AG08396 (cell line): ENCODE measurements around the gene HIPK2.

ENCODE experiments used
- DNase-seq: peaks from one replicate; pipeline ENCODE4 v3.0.0; 2012; ENCODE audit warnings: low spot score, mixed read lengths

Gene HIPK2

GRCh38 chr7:139538881-139539635 is 238.7 kb downstream of the HIPK2 start:
- no peak for DNase-seq

DNA sequence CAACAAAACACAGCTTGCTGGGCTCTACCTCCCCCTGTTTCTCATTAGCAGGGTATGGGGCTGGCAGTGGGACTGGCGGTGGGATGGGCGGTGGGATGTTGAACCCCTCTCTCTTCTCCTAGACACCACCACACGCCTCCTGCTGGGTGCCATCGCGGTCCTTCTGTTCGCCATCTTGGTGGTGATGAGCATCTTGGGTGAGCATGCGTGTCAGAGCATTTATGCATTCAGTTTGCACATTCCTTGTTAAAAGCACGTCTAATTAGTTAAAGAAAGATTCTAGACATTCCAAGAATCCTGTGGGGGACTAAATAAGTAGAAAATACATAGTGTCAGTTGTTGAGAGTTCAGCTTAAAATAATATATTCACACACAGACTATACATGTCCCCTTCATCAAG is 241.6 kb downstream of the HIPK2 start:
- DNase-seq, result no peak

DNA sequence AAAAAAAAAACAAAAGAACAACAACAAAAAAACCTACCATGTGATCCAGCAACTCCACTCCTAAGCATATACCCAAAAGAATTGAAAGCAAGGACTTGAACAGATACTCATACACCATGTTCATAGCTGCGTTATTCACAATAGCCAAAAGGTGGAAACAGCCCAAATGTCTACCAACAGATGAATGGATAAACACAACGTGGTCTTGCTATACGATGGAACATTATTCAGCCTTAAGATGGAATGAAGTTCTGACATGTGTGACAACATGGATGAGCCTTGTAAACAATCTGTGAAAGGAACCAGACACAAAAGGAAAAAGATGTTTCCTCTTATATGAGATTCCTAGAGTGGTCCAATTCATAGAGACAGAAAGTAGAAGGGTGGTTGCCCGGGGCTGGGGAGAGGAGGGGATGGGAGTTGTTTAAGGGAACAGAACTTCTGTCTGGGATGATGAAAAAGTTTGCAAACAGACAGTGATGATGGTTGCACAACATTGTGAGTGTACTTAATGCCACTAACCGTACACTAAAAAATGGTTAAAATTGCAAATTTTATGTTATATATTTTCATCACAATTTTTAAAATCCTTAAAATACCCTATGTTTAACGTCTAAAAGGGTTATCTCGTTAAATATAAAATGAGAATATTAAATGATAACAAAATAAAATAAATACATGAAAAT is 242.7 kb downstream of the HIPK2 start:
- no peak for DNase-seq

DNA sequence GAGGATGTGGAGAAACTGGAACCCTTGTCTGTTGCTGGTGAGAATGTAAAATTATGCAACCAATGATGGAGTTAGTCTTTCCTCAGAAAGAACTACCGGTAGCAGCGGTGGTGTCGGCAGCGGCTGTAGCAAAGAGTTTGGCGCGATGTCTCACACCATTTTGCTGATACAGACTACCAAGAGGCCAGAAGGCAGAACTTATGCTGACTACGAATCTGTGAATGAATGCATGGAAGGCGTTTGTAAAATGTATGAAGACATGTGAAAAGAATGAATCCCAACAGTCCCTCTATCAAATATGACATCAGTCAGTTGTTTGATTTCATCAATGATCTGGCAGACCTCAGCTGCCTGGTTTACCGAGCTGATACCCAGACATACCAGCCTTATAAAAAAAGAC is 243.7 kb downstream of the HIPK2 start:
- DNase-seq, result no peak

GRCh38 chr7:139532636-139533155 is 245.1 kb downstream of the HIPK2 start:
- no peak for DNase-seq

DNA sequence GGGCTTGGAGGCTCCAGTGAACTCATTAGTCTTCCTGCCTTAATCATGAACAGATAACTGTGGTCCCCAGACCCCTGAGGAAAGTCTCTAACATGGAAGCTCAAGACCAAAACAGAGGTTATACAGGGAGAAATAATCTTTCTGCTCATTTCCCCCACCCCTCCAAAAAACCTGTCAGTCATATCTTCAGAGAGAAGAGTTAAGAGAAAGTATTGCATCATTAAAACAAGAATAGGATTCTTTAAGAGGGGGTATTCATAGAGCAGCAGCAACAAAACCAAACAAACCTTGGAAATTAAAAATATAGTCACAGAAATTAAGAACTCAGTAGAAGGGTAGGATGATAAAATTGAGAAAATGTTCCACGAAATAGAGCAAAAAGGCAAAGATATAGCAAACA is 246.7 kb downstream of the HIPK2 start:
- no peak for DNase-seq

DNA sequence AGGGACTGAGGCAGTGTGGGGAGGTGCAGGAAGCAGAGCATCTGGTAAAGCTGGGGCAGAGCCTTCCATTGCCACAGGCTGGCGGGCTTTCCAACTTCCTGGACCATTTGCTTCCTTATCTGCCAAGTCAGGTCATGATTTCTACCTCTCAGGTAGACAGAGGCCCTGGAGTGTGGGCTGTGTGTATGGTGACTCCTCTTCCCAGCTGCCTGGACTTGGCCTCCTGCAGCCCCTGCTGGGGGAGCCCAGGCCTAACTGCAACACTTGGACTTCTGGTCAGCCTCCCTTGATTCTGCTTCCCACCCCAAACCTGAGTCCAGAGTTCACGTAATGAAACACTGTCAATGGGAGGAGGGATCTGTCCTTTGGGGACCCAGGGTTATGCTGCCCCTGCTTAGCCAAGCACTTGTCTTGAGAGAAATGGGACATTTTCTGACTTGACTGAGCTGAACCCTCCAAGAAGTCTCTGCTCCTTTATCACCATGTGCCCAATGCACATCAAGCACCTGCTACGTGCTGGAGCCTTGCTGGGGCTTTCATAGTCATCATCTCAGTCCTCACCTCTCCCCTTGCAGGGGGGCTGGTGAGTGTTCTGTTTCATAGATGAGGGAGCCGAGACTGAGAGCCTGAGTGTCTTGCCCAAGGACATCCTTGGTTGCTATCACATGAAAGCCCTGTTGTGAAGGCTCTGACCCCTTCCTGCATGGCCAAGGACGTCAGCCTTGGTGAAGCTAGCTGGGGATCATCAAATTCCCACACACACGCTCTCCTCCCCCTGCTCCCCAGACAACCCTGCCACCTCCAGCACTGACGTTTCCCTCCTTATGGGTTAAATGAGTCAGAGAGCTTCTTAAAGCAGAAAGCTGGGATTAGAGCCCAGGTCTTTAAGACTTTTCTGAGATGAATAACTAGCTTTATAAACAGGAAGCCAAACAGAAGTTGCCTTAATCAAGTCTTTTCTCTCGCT is 250.9 kb downstream of the HIPK2 start:
- DNase-seq, result peak; percentile 85

- DNase-seq, result no peak
Measured at GRCh38 chr7:139525750-139526149, 252.0 kb downstream of the HIPK2 start.

GRCh38 chr7:139525239-139525638 is 252.6 kb downstream of the HIPK2 start:
- DNase-seq, result no peak

DNA sequence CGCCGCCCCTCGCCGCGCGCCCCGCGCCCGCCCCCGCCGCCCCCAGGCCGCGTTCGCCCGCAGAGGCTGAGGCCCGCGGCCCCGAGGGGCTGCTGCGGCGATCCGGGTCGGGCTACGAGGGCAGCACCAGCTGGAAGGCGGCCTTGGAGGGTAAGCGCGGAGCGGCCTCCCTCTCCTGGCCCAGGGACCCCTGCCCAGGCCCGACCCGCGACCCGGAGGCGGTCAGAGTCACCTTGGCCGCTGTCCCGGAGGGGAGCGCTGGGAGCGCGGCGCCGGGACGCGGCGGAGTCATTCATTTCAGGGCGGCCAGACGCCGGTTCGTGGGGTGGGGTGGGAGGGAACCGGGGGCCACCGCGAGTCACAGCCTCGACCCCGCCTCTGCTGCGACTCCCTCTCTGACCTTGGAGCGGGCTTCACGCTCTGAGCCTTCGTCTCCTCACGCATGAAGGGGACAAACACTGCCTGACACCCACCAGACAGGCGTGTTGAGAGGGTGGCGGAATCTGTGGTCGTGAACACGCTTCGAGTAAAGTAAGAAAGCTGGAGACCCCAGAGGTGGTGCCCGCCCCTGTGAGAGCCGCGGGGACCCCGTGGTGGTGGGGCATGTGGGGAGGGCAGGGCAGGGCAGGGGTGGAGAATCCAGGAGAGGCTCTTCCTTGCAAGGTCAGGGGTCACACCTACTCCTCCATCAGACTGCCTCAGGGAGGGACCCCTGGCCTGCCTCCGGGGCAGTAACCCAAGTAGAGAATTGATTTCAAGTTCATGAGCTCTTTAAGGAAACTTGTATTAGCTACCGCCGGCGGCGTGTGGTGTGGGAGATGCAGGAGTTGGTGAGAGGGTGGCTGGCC is 253.6 kb downstream of the HIPK2 start:
- no peak for DNase-seq

- DNase-seq, result peak; percentile 37
Measured at GRCh38 chr7:139523199-139523941, 254.4 kb downstream of the HIPK2 start, which contains the start of gene CLEC2L. Gene CLEC2L (plus strand): TSS chr7:139523685. CDS start chr7:139523928, 243 bp downstream.

GRCh38 chr7:139522830-139523198 is 255.0 kb downstream of the HIPK2 start:
- no peak for DNase-seq

DNA sequence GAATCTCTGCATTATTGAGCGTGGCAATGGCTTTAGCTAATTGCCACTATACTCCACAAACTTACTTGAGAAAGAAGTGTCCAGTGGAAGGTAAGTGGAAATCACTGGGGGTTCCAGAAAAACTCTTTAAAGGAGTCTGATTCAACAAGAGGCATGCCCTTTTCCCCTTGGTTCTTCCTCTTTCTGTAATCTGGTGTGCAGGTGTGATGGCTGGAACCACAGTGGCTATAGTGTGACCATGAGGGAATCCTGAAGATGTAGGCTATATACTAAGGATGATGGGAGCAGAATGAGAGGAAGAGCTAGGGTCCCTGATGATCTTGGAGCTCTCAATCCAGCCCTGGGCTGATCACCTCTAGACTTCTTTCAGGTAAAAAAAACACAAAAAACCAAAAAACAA is 256.4 kb downstream of the HIPK2 start:
- DNase-seq, result no peak

GRCh38 chr7:139515266-139515665 is 262.5 kb downstream of the HIPK2 start:
- DNase-seq, result no peak
